Panc1 (cell line): ENCODE measurements around the gene UNC13C. TPM values are rescaled to one million over a fixed set of nuclear protein-coding genes. Genes with fewer than 3 reads are reported as not detected.

Experiments
- ATAC-seq: fragments of 200-7000 bp; cut with Tn5 transposase; 2 replicates; pipeline ENCODE4 v1.9.1; 2020; ENCODE audit warnings: mild to moderate bottlenecking, moderate library complexity
- BruUV-seq: library from RNA; stranded (reverse); fragments of 400-500 nt; replicated peaks from 2 replicates; lab custom pipeline; 2021; lab: Mats Ljungman, UMichigan
- CTCF ChIA-PET: fragments of 300-600 bp; sonication (Branson Sonifier 250); formaldehyde crosslinking; loops from one replicate; lab custom pipeline; 2022; ENCODE audit warnings: antibody characterized with exemption; lab: Charles Lee
- POLR2A ChIA-PET: fragments of 300-600 bp; sonication (Branson Sonifier 250); formaldehyde crosslinking; loops from one replicate; lab custom pipeline; 2022; ENCODE audit warnings: antibody characterized with exemption; lab: Charles Lee
- DNase-seq: peaks from one replicate; pipeline ENCODE4 v3.0.0-alpha.2; 2010; ENCODE audit warnings: low read depth, low spot score
- H3K27ac ChIP-seq: 2 replicates; pipeline ENCODE4 v1.5.1; 2011; ENCODE audit warnings: mild to moderate bottlenecking, low read length, inconsistent platforms
- H3K27me3 ChIP-seq: fragments of 200-500 bp; sonication (Bioruptor generic); 2 replicates; pipeline ENCODE4 v1.6.0; 2014; ENCODE audit warnings: low read length, inconsistent platforms; ENCODE audit not compliant: control insufficient read depth, insufficient read depth
- H3K36me3 ChIP-seq: fragments of 200-500 bp; sonication (Bioruptor generic); 2 replicates; pipeline ENCODE4 v1.5.1; 2014; ENCODE audit warnings: inconsistent platforms, mild to moderate bottlenecking, low read length, moderate library complexity; ENCODE audit not compliant: control insufficient read depth, insufficient read depth
- H3K4me1 ChIP-seq: 2 replicates; pipeline ENCODE4 v1.5.1; 2011; ENCODE audit warnings: inconsistent platforms, mild to moderate bottlenecking, low read length, moderate library complexity; ENCODE audit not compliant: control insufficient read depth, insufficient read depth
- H3K4me3 ChIP-seq, 2 experiments: 2 replicates each; pipeline ENCODE4 v1.5.1; 2011 to 2012; ENCODE audit warnings: low read depth in 2 of 2, low read length in 2 of 2, mild to moderate bottlenecking in 2 of 2, inconsistent platforms in 1 of 2, moderate library complexity in 1 of 2
- H3K9me3 ChIP-seq: fragments of 200-500 bp; sonication (Bioruptor generic); 2 replicates; pipeline ENCODE4 v1.5.1; 2014; ENCODE audit warnings: low read depth, mild to moderate bottlenecking, inconsistent platforms, low read length, moderate library complexity; ENCODE audit not compliant: control insufficient read depth, insufficient read depth
- POLR2AphosphoS5 ChIP-seq: IDR thresholded peaks from 2 replicates; pipeline ENCODE4 v1.6.1; 2012; ENCODE audit warnings: mild to moderate bottlenecking, low read depth, low read length, moderate library complexity
- SIN3A ChIP-seq: IDR thresholded peaks from 2 replicates; pipeline ENCODE4 v1.6.1; 2012; ENCODE audit warnings: low read depth, mild to moderate bottlenecking, low read length, moderate library complexity, borderline replicate concordance; ENCODE audit not compliant: insufficient read depth
- TCF7L2 ChIP-seq: IDR thresholded peaks from 2 replicates; pipeline ENCODE4 v1.6.1; 2011; ENCODE audit warnings: mild to moderate bottlenecking, low read depth, low read length, inconsistent platforms
- in situ Hi-C: cut with HindIII; loops from 2 replicates; pipeline ENCODE4 v1.10.0; 2016; ENCODE audit warnings: low sequenced_read_pairs, low pct_unique_long_range_greater_than_20kb
- intact Hi-C: fragments of 100-400 bp; cut with micrococcal nuclease; formaldehyde crosslinking; loops from one replicate; pipeline ENCODE4 v1.10.0; 2022; ENCODE audit not compliant: unreplicated experiment
- total RNA-seq: library from RNA; stranded (reverse); gene quantifications from one replicate; pipeline ENCODE4 v1.2.1, GENCODE V29; 2021; ENCODE audit not compliant: unreplicated experiment
- TF ChIP-seq, protein P1 (sequence below): fragments of 450-650 bp; IDR thresholded peaks from 2 replicates; pipeline ENCODE4 v1.5.1; 2017; ENCODE audit warnings: mild to moderate bottlenecking
- TF ChIP-seq, protein P2 (sequence below), 2 experiments: IDR thresholded peaks; 2 replicates each; pipeline ENCODE4 v1.6.1; 2011 to 2012; ENCODE audit warnings: low read depth in 2 of 2, control low read depth in 1 of 2, low read length in 1 of 2, mild to moderate bottlenecking in 1 of 2, moderate library complexity in 1 of 2; ENCODE audit not compliant: insufficient read depth in 1 of 2

Gene UNC13C
- total RNA-seq, 1 experiment from 2014 or later = not detected

DNA sequence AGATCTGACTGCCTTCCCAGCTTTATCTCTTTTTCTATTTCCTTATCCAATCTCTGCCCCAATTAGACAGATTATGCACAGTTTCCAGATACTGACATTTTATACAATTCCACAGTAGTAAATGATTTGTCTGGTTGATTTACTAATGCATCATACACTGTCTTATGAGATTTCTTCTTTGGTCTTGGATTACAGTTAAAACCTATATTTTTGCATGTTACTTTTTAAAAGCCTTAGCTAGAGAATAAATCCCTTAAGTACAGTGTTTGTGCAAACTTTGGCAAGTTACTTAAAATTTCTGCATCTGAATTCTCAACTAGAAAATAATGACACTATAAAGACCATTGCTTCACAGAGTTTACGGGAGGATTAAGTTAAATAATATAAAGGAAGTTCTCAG, 6.0 kb downstream of the UNC13C start:
- POLR2A ChIA-PET = no interaction called here
- DNase-seq (no peak), ATAC-seq (no peak)
- H3K36me3 ChIP-seq = no peaks in the 10 kb centered on the region
- CTCF ChIA-PET = no interaction called here
- no peaks in the 10 kb centered on the region for H3K9me3 ChIP-seq
- no peak for TF ChIP-seq POLR2AphosphoS5
- TF ChIP-seq SIN3A = no peak
- TF ChIP-seq, protein P1, sequence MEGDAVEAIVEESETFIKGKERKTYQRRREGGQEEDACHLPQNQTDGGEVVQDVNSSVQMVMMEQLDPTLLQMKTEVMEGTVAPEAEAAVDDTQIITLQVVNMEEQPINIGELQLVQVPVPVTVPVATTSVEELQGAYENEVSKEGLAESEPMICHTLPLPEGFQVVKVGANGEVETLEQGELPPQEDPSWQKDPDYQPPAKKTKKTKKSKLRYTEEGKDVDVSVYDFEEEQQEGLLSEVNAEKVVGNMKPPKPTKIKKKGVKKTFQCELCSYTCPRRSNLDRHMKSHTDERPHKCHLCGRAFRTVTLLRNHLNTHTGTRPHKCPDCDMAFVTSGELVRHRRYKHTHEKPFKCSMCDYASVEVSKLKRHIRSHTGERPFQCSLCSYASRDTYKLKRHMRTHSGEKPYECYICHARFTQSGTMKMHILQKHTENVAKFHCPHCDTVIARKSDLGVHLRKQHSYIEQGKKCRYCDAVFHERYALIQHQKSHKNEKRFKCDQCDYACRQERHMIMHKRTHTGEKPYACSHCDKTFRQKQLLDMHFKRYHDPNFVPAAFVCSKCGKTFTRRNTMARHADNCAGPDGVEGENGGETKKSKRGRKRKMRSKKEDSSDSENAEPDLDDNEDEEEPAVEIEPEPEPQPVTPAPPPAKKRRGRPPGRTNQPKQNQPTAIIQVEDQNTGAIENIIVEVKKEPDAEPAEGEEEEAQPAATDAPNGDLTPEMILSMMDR = no peak
- no peak for TF ChIP-seq TCF7L2
- TF ChIP-seq, protein P2, sequence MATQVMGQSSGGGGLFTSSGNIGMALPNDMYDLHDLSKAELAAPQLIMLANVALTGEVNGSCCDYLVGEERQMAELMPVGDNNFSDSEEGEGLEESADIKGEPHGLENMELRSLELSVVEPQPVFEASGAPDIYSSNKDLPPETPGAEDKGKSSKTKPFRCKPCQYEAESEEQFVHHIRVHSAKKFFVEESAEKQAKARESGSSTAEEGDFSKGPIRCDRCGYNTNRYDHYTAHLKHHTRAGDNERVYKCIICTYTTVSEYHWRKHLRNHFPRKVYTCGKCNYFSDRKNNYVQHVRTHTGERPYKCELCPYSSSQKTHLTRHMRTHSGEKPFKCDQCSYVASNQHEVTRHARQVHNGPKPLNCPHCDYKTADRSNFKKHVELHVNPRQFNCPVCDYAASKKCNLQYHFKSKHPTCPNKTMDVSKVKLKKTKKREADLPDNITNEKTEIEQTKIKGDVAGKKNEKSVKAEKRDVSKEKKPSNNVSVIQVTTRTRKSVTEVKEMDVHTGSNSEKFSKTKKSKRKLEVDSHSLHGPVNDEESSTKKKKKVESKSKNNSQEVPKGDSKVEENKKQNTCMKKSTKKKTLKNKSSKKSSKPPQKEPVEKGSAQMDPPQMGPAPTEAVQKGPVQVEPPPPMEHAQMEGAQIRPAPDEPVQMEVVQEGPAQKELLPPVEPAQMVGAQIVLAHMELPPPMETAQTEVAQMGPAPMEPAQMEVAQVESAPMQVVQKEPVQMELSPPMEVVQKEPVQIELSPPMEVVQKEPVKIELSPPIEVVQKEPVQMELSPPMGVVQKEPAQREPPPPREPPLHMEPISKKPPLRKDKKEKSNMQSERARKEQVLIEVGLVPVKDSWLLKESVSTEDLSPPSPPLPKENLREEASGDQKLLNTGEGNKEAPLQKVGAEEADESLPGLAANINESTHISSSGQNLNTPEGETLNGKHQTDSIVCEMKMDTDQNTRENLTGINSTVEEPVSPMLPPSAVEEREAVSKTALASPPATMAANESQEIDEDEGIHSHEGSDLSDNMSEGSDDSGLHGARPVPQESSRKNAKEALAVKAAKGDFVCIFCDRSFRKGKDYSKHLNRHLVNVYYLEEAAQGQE (IDR thresholded peaks at IDR 0.05; ENCODE audit: insufficient read depth in 1 of 2, low read depth in 2 of 2, low read length in 1 of 2) = no peak
- intact Hi-C loops = no loop called here
- no peaks in the 10 kb centered on the region for H3K4me1 ChIP-seq
- BruUV-seq = no TSS peak
- in situ Hi-C loops = no loop called here
- peaks cover 9% of the 10 kb centered on the region for H3K27me3 ChIP-seq
- no peak overlapping the region for H3K4me3 ChIP-seq
- H3K27ac ChIP-seq = no peak overlapping the region

DNA sequence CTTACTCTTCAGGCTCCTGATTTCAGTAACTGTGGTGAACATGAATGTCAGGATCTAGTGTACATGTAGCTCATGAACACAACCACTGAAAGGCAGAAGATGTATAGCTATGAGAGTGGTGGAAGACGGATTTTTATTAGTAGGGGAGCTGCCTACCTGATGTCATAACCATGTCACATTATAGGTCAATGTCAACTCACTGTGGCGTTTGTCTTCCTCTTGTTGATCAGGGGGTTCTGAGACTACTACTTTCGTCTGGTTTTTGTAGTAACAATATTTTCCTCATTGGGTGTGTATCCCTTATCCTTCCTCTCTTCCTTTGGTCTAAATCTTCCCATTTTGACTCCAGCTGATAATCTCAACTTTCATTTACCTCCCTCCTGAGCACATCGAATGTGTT, 7.3 kb downstream of the UNC13C start:
- CTCF ChIA-PET = no interaction called here

More for the DNA sequence above, 7.3 kb downstream of the UNC13C start:
- intact Hi-C loops (no loop called here), in situ Hi-C loops (no loop called here)
- no peak for DNase-seq
- BruUV-seq = no TSS peak
- no peak for ATAC-seq
- Histone ChIP-seq H3K9me3 (no peaks in the 10 kb centered on the region), H3K4me1 (no peaks in the 10 kb centered on the region), H3K36me3 (no peaks in the 10 kb centered on the region), H3K4me3 (no peak overlapping the region), H3K27me3 (no peaks in the 10 kb centered on the region), H3K27ac (no peak overlapping the region)
- TF ChIP-seq, protein P1 = no peak
- TF ChIP-seq TCF7L2 = no peak
- TF ChIP-seq POLR2AphosphoS5 = no peak
- TF ChIP-seq, protein P2 (IDR thresholded peaks at IDR 0.05; ENCODE audit: insufficient read depth in 1 of 2, low read depth in 2 of 2, low read length in 1 of 2) = no peak
- POLR2A ChIA-PET = no interaction called here
